SK-N-SH treated with all-trans-retinoic acid at 6 μM for 48 hours (cell line): ENCODE data around the gene ACTL6B.

ENCODE experiments used
- ATAC-seq: fragments of 200-7000 bp; cut with Tn5 transposase; 3 replicates; pipeline ENCODE4 v1.9.1; 2020; ENCODE audit warnings: mild to moderate bottlenecking, moderate library complexity
- ARNTL ChIP-seq: fragments of 450-650 bp; formaldehyde crosslinking; IDR thresholded peaks from 2 replicates; pipeline ENCODE4 v1.5.0; 2020; ENCODE audit warnings: low read depth, mild to moderate bottlenecking, moderate library complexity, borderline replicate concordance
- BACH2 ChIP-seq: fragments of 250-450 bp; sonication (Bioruptor Pico); IDR thresholded peaks from 2 replicates; pipeline ENCODE4 v1.9.0; 2021; ENCODE audit warnings: mild to moderate bottlenecking, borderline replicate concordance
- CSDC2 ChIP-seq: fragments of 250-450 bp; sonication (Bioruptor Pico); IDR thresholded peaks from 2 replicates; pipeline ENCODE4 v1.5.0; 2020; ENCODE audit warnings: mild to moderate bottlenecking, moderate library complexity
- CSRNP3 ChIP-seq: fragments of 250-450 bp; sonication (Bioruptor Pico); IDR thresholded peaks from 2 replicates; pipeline ENCODE4 v1.5.1; 2021; ENCODE audit warnings: mild to moderate bottlenecking, moderate library complexity
- ESRRG ChIP-seq: fragments of 250-450 bp; sonication (Bioruptor Pico); IDR thresholded peaks from 2 replicates; pipeline ENCODE4 v1.6.1; 2021; ENCODE audit warnings: mild to moderate bottlenecking
- GLIS3 ChIP-seq: fragments of 250-450 bp; sonication (Bioruptor Pico); IDR thresholded peaks from 2 replicates; pipeline ENCODE4 v1.5.0; 2020; ENCODE audit warnings: mild to moderate bottlenecking, moderate library complexity
- ISL1 ChIP-seq: fragments of 250-450 bp; sonication (Bioruptor Pico); IDR thresholded peaks from 2 replicates; pipeline ENCODE4 v2.1.2; 2022; ENCODE audit warnings: mild to moderate bottlenecking, moderate library complexity
- OSR1 ChIP-seq: fragments of 250-450 bp; sonication (Bioruptor Pico); IDR thresholded peaks from 2 replicates; pipeline ENCODE4 v1.8.0; 2022; ENCODE audit warnings: moderate library complexity, mild to moderate bottlenecking, inconsistent platforms
- PATZ1 ChIP-seq: fragments of 250-450 bp; sonication (Bioruptor Pico); IDR thresholded peaks from 2 replicates; pipeline ENCODE4 v1.8.0; 2020; ENCODE audit warnings: mild to moderate bottlenecking, moderate library complexity, borderline replicate concordance
- PPARA ChIP-seq: fragments of 250-450 bp; sonication (Bioruptor Pico); IDR thresholded peaks from 2 replicates; pipeline ENCODE4 v1.5.0; 2020; ENCODE audit warnings: mild to moderate bottlenecking, borderline replicate concordance
- RARB ChIP-seq: fragments of 250-450 bp; sonication (Bioruptor Pico); IDR thresholded peaks from 2 replicates; pipeline ENCODE4 v1.8.0; 2021; ENCODE audit warnings: mild to moderate bottlenecking, moderate library complexity
- SNAI2 ChIP-seq: fragments of 250-450 bp; sonication (Bioruptor Pico); IDR thresholded peaks from 2 replicates; pipeline ENCODE4 v1.5.0; 2020; ENCODE audit warnings: mild to moderate bottlenecking, moderate library complexity
- TCF4 ChIP-seq: fragments of 250-450 bp; sonication (Bioruptor Pico); IDR thresholded peaks from 2 replicates; pipeline ENCODE4 v1.8.0; 2021; ENCODE audit warnings: mild to moderate bottlenecking, moderate library complexity, borderline replicate concordance
- TOX ChIP-seq: fragments of 250-450 bp; sonication (Bioruptor Pico); IDR thresholded peaks from 2 replicates; pipeline ENCODE4 v1.8.0; 2021; ENCODE audit warnings: mild to moderate bottlenecking, moderate library complexity, borderline replicate concordance
- ZC3H10 ChIP-seq: fragments of 250-450 bp; sonication (Bioruptor Pico); IDR thresholded peaks from 2 replicates; pipeline ENCODE4 v1.5.1; 2021; ENCODE audit warnings: mild to moderate bottlenecking, moderate library complexity
- ZFP3 ChIP-seq: fragments of 250-450 bp; sonication (Bioruptor Pico); IDR thresholded peaks from 2 replicates; pipeline ENCODE4 v1.5.0; 2020; ENCODE audit warnings: mild to moderate bottlenecking, moderate library complexity
- ZFP30 ChIP-seq: fragments of 450-650 bp; formaldehyde crosslinking; IDR thresholded peaks from 2 replicates; pipeline ENCODE4 v1.5.0; 2022; ENCODE audit warnings: mild to moderate bottlenecking, moderate library complexity
- ZNF565 ChIP-seq: fragments of 450-650 bp; formaldehyde crosslinking; conservative IDR thresholded peaks from 2 replicates; pipeline ENCODE4 v1.5.0; 2020; ENCODE audit warnings: low read depth, mild to moderate bottlenecking, moderate library complexity
- ZNF70 ChIP-seq: fragments of 450-650 bp; formaldehyde crosslinking; IDR thresholded peaks from 2 replicates; pipeline ENCODE4 v1.5.0; 2020; ENCODE audit warnings: mild to moderate bottlenecking, moderate library complexity
- ZNF8 ChIP-seq: fragments of 450-650 bp; formaldehyde crosslinking; IDR thresholded peaks from 2 replicates; pipeline ENCODE4 v1.5.0; 2020; ENCODE audit warnings: mild to moderate bottlenecking, moderate library complexity
- TF ChIP-seq, protein P1 (sequence below): fragments of 250-450 bp; sonication (Bioruptor Pico); IDR thresholded peaks from 2 replicates; pipeline ENCODE4 v1.5.1; 2020; ENCODE audit warnings: low read depth, mild to moderate bottlenecking, moderate library complexity
- TF ChIP-seq, protein P2 (sequence below): fragments of 250-450 bp; sonication (Bioruptor Pico); IDR thresholded peaks from 2 replicates; pipeline ENCODE4 v1.8.0; 2021; ENCODE audit warnings: low read depth, mild to moderate bottlenecking, moderate library complexity, borderline replicate concordance
- TF ChIP-seq, protein P3 (sequence below): fragments of 250-450 bp; sonication (Bioruptor Pico); IDR thresholded peaks from 2 replicates; pipeline ENCODE4 v1.5.0; 2020; ENCODE audit warnings: mild to moderate bottlenecking, moderate library complexity

The ACTL6B gene

GRCh38 chr7:100620239-100620638, 36.0 kb downstream of the ACTL6B start:
- ATAC-seq = no peak
- TF ChIP-seq, protein P1, sequence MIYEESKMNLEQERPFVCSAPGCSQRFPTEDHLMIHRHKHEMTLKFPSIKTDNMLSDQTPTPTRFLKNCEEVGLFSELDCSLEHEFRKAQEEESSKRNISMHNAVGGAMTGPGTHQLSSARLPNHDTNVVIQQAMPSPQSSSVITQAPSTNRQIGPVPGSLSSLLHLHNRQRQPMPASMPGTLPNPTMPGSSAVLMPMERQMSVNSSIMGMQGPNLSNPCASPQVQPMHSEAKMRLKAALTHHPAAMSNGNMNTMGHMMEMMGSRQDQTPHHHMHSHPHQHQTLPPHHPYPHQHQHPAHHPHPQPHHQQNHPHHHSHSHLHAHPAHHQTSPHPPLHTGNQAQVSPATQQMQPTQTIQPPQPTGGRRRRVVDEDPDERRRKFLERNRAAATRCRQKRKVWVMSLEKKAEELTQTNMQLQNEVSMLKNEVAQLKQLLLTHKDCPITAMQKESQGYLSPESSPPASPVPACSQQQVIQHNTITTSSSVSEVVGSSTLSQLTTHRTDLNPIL (CRISPR knock-in tag) = no peak
- no peak for TF ChIP-seq PATZ1
- TF ChIP-seq BACH2 = no peak
- TF ChIP-seq PPARA (CRISPR knock-in tag) = no peak
- TF ChIP-seq OSR1 (CRISPR knock-in tag) = no peak
- no peak for TF ChIP-seq CSRNP3
- no peak for TF ChIP-seq ISL1 (CRISPR knock-in tag)
- TF ChIP-seq TOX (CRISPR knock-in tag) = no peak
- TF ChIP-seq, protein P2, sequence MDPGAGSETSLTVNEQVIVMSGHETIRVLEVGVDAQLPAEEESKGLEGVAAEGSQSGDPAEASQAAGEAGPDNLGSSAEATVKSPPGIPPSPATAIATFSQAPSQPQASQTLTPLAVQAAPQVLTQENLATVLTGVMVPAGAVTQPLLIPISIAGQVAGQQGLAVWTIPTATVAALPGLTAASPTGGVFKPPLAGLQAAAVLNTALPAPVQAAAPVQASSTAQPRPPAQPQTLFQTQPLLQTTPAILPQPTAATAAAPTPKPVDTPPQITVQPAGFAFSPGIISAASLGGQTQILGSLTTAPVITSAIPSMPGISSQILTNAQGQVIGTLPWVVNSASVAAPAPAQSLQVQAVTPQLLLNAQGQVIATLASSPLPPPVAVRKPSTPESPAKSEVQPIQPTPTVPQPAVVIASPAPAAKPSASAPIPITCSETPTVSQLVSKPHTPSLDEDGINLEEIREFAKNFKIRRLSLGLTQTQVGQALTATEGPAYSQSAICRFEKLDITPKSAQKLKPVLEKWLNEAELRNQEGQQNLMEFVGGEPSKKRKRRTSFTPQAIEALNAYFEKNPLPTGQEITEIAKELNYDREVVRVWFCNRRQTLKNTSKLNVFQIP (CRISPR knock-in tag) = no peak
- TF ChIP-seq GLIS3 (CRISPR knock-in tag) = no peak
- no peak for TF ChIP-seq CSDC2 (CRISPR knock-in tag)
- TF ChIP-seq, protein P3, sequence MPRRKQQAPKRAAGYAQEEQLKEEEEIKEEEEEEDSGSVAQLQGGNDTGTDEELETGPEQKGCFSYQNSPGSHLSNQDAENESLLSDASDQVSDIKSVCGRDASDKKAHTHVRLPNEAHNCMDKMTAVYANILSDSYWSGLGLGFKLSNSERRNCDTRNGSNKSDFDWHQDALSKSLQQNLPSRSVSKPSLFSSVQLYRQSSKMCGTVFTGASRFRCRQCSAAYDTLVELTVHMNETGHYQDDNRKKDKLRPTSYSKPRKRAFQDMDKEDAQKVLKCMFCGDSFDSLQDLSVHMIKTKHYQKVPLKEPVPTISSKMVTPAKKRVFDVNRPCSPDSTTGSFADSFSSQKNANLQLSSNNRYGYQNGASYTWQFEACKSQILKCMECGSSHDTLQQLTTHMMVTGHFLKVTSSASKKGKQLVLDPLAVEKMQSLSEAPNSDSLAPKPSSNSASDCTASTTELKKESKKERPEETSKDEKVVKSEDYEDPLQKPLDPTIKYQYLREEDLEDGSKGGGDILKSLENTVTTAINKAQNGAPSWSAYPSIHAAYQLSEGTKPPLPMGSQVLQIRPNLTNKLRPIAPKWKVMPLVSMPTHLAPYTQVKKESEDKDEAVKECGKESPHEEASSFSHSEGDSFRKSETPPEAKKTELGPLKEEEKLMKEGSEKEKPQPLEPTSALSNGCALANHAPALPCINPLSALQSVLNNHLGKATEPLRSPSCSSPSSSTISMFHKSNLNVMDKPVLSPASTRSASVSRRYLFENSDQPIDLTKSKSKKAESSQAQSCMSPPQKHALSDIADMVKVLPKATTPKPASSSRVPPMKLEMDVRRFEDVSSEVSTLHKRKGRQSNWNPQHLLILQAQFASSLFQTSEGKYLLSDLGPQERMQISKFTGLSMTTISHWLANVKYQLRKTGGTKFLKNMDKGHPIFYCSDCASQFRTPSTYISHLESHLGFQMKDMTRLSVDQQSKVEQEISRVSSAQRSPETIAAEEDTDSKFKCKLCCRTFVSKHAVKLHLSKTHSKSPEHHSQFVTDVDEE (CRISPR knock-in tag) = no peak
- TF ChIP-seq ESRRG (CRISPR knock-in tag) = no peak
- no peak for TF ChIP-seq SNAI2
- TF ChIP-seq ZFP3 (CRISPR knock-in tag) = no peak
- no peak for TF ChIP-seq ZC3H10 (CRISPR knock-in tag)
- no peak for TF ChIP-seq ZNF70 (CRISPR knock-in tag)
- TF ChIP-seq ZFP30 = no peak
- no peak for TF ChIP-seq ZNF565

DNA sequence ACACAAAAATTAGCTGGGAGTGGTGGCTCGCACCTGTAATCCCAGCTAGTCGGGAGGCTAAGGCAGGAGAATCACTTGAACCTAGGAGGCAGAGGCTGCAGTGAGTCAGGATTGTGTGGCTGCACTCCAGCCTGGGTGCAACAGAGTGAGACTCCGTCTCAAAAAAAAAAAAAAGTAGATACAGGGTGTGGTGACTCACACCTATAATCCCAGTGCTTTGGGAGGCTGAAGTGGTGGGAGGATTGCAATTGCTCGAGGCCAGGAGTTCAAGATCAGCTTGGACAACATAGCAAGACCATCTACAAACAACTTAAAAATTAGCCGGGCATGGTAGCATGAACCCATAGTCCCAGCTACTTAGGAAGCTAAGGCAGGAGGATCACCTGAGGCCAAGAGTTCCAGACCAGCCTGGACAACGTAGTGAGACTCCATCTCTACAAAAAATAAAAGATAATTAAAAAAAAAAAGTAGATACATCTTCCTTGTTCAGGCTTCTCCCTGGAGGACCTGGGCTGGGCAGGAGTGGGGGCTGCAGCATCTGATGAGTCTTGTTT, 41.9 kb downstream of the ACTL6B start:
- ATAC-seq = no peak
- TF ChIP-seq ISL1 (CRISPR knock-in tag) = no peak
- TF ChIP-seq, protein P1 (CRISPR knock-in tag) = no peak
- no peak for TF ChIP-seq TCF4 (CRISPR knock-in tag)
- no peak for TF ChIP-seq ZFP30
- TF ChIP-seq SNAI2 = no peak
- TF ChIP-seq ARNTL (CRISPR knock-in tag) = no peak
- TF ChIP-seq ZFP3 (CRISPR knock-in tag) = no peak
- no peak for TF ChIP-seq ZNF8
- no peak for TF ChIP-seq ZNF70 (CRISPR knock-in tag)
- TF ChIP-seq ZNF565 = no peak
- no peak for TF ChIP-seq RARB (CRISPR knock-in tag)
- no peak for TF ChIP-seq OSR1 (CRISPR knock-in tag)
- TF ChIP-seq ZC3H10 (CRISPR knock-in tag) = no peak
- TF ChIP-seq BACH2 = no peak
- TF ChIP-seq, protein P2 (CRISPR knock-in tag) = no peak
- TF ChIP-seq PPARA (CRISPR knock-in tag) = no peak
- no peak for TF ChIP-seq PATZ1
